Activated naive CD8-positive, alpha-beta T cell treated with anti-CD3 and anti-CD28 coated beads, Interleukin-2, amount 50 U/mL, for 24 hours (primary cell): Measurements from ENCODE around the gene ERC1.

ENCODE experiments used
- ATAC-seq: fragments of 150-1000 bp; cut with Tn5 transposase; one replicate; pipeline ENCODE4 v1.10.0; 2021
- DNase-seq: peaks from one replicate; pipeline ENCODE4 v3.0.0; 2021
- H3K27ac Mint-ChIP-seq: one replicate; pipeline ENCODE4 v1.8.0; 2021; ENCODE audit warnings: mild to moderate bottlenecking, mixed read lengths
- H3K27me3 Mint-ChIP-seq: one replicate; pipeline ENCODE4 v1.8.0; 2021; ENCODE audit warnings: mixed read lengths
- H3K36me3 Mint-ChIP-seq: one replicate; pipeline ENCODE4 v1.8.0; 2021; ENCODE audit warnings: low read depth, mixed read lengths
- H3K4me1 Mint-ChIP-seq: one replicate; pipeline ENCODE4 v1.8.0; 2021; ENCODE audit warnings: mixed read lengths
- H3K4me3 Mint-ChIP-seq: one replicate; pipeline ENCODE4 v1.8.0; 2021; ENCODE audit warnings: mild to moderate bottlenecking, moderate library complexity, mixed read lengths
- H3K9me3 Mint-ChIP-seq: one replicate; pipeline ENCODE4 v1.8.0; 2021; ENCODE audit warnings: mixed read lengths

Gene ERC1

DNA sequence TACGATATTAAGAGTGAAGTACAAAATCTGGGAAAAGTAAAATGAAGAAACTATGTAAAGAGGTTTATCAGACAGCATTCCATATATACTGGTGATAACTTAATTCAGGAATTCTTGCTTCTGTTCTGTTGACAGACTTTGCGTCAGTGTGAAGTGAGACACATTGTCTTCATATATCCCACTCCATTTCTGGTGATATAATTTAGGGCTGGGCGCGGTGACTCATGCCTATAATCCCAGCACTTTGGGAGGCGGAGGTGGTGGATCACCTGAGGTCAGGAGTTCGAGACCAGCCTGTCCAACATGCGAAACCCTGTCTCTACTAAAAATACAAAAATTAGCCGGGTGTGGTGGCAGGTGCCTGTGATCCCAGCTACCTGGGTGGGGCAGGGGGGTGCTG, 21.2 kb upstream of the ERC1 start:
- DNase-seq (no peak), ATAC-seq (no peak)
- H3K4me1 Mint-ChIP-seq = no peaks in the 10 kb centered on the region
- no peaks in the 10 kb centered on the region for H3K36me3 Mint-ChIP-seq
- H3K4me3 Mint-ChIP-seq = no peak overlapping the region
- H3K27ac Mint-ChIP-seq = no peak overlapping the region
- H3K27me3 Mint-ChIP-seq = no peaks in the 10 kb centered on the region
- H3K9me3 Mint-ChIP-seq = no peaks in the 10 kb centered on the region

GRCh38 chr12:971991-972390, 19.0 kb upstream of the ERC1 start:
- no peaks in the 10 kb centered on the region for H3K36me3 Mint-ChIP-seq
- no peaks in the 10 kb centered on the region for H3K4me1 Mint-ChIP-seq
- no peaks in the 10 kb centered on the region for H3K9me3 Mint-ChIP-seq
- no peak for DNase-seq
- no peak overlapping the region for H3K27ac Mint-ChIP-seq
- H3K27me3 Mint-ChIP-seq = no peaks in the 10 kb centered on the region
- no peak overlapping the region for H3K4me3 Mint-ChIP-seq
- no peak for ATAC-seq

DNA sequence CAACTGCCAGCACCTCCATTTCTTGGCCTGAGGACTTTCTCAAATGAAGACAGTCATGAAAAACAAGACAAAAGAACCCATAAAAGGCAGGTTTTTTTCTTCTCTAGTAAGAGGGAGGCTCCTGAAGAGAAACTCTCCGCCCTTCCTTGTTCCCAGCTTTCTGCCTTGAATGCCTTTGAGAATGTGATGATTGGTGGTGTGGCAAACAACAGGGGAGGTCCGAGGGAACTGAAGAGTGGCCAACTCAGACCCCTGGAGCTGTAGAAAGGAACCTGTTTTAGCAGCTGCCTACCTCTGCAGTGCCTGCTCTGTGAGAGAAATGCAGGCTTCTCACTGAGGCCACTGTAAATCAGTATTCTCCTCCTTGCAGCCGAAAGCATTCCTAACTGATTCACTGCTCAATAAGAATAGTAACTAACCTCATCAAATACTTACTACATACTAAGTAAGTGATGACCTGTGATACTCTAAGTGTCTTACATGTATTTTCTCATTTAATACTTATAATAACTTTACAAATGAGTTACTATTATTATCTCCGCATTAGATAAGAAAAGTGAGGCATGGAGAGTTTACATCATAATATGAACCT, 16.7 kb upstream of the ERC1 start:
- Mint-ChIP-seq H3K27me3 (no peaks in the 10 kb centered on the region), H3K4me1 (no peaks in the 10 kb centered on the region), H3K9me3 (no peaks in the 10 kb centered on the region), H3K27ac (no peak overlapping the region), H3K4me3 (no peak overlapping the region), H3K36me3 (no peaks in the 10 kb centered on the region)
- ATAC-seq (no peak), DNase-seq (no peak)

DNA sequence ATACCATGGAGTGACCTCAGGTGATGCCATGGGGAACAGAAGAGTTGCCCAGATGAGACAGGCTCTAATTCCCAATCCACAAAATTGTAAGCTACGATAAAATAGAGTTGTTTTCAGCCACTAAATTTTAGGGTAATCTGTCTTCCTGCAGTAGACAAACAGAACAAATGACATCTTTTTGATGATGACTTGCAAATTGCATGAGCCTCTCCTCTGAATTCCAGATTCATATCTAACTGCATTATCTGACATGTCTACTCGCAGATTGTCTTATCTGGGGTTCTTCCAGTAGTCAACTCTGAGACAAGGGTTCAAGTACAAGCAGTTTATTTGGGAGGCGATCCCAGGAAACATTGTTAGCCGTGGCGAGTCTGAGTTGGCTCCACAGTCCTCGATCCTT, 14.4 kb upstream of the ERC1 start:
- Mint-ChIP-seq H3K9me3 (no peaks in the 10 kb centered on the region), H3K36me3 (no peaks in the 10 kb centered on the region), H3K4me1 (peaks cover 4% of the 10 kb centered on the region), H3K27ac (no peak overlapping the region), H3K4me3 (no peak overlapping the region), H3K27me3 (no peaks in the 10 kb centered on the region)
- DNase-seq = no peak
- no peak for ATAC-seq

GRCh38 chr12:977156-977555, 13.9 kb upstream of the ERC1 start:
- no peak overlapping the region for H3K27ac Mint-ChIP-seq
- no peak for ATAC-seq
- no peak overlapping the region for H3K4me3 Mint-ChIP-seq
- DNase-seq = no peak
- H3K9me3 Mint-ChIP-seq = no peaks in the 10 kb centered on the region
- H3K36me3 Mint-ChIP-seq = no peaks in the 10 kb centered on the region
- no peaks in the 10 kb centered on the region for H3K27me3 Mint-ChIP-seq
- H3K4me1 Mint-ChIP-seq = peaks cover 4% of the 10 kb centered on the region

DNA sequence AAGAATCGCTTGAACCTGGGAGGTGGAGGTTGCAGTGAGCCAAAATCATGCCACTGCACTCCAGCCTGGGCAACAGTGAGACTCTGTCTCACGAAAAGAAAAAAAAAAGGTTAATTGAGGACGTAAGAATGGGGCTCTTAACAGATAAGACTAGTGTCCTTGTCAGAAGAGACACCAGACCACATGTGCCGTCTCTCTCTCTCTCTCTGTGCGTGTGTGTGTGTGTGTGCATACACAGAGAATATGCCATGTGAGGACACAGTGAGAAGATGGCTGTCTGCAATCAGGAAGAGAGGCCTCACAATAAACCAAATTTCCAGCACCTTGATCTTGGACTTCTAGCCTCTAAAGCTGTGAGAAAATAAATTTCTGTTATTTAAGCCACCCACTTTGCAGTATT, 11.7 kb upstream of the ERC1 start:
- no peaks in the 10 kb centered on the region for H3K36me3 Mint-ChIP-seq
- no peak for DNase-seq
- no peaks in the 10 kb centered on the region for H3K27me3 Mint-ChIP-seq
- no peaks in the 10 kb centered on the region for H3K9me3 Mint-ChIP-seq
- no peak for ATAC-seq
- H3K4me1 Mint-ChIP-seq = peaks cover 4% of the 10 kb centered on the region
- no peak overlapping the region for H3K4me3 Mint-ChIP-seq
- no peak overlapping the region for H3K27ac Mint-ChIP-seq

DNA sequence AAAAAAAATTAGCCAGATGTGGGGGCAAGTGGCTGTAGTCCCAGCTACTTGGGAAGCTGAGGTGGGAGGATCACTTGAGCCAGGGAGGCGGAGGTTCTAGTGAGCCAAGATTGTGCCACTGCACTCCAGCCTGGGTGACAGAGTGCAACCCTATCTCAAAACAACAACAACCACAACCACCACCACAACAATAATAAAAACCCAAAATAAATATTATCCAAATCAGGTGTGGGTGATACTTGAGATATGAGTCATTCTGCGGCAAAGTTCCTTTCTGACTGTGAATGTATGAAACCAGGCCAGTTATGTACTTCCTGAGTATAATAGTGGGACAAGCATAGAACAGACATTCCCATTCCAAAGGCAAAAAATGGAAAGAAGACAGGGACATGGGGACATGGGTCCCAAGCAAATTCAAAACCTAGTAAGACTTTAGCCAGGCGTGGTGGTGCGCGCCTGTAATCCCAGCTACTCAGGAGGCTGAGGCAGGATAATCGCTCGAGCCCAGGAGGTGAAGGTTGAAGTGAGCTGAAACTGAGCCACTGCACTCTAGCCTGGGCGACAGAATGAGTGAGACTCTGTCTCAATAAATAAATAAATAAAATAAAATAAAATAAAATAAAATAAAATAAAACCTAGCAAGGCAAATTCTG, 9.7 kb upstream of the ERC1 start:
- DNase-seq (no peak), ATAC-seq (no peak)
- Mint-ChIP-seq H3K27me3 (no peaks in the 10 kb centered on the region), H3K4me1 (peaks cover 4% of the 10 kb centered on the region), H3K27ac (no peak overlapping the region), H3K36me3 (no peaks in the 10 kb centered on the region), H3K4me3 (no peak overlapping the region), H3K9me3 (no peaks in the 10 kb centered on the region)

DNA sequence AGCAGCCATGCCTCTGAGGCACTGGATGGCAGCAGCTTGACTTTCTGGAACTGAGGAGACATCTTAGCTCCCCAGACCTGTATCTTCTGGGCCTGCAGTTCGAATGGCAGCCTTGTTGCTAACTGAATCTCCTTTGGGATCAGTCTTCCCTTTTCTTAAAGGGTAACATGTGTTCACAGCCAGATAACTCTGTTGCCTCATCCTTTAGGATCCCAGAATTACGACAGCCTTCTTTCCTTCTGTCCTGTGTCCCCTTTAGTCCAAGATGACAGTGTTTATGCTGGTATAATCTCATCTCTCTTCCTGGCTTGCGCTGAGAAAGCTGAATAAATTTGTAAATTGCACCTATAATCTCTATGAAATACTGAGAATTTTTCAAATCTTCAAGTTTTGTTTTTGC, 9.1 kb upstream of the ERC1 start:
- no peaks in the 10 kb centered on the region for H3K9me3 Mint-ChIP-seq
- no peak overlapping the region for H3K4me3 Mint-ChIP-seq
- no peak overlapping the region for H3K27ac Mint-ChIP-seq
- no peak for DNase-seq
- H3K4me1 Mint-ChIP-seq = peaks cover 4% of the 10 kb centered on the region
- no peak for ATAC-seq
- H3K27me3 Mint-ChIP-seq = no peaks in the 10 kb centered on the region
- no peaks in the 10 kb centered on the region for H3K36me3 Mint-ChIP-seq

DNA sequence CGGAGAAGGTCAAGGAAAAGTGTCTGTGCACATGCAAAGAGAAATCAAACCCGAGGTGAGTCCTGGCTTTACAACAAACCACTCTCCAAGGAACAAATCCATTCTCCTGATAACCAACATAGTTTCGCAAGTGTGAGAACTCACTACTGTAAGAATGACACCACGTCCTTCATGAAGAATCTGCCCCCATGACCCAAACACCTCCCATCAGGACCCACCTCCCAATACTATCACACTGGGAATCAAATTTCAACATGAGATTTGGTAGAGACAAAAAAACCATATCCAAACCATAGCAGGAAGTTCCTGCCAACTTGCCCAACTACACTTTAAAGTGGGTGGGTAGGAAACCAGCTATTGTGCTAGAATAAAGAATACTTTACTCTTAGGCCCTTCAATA, 2.4 kb upstream of the ERC1 start:
- no peak overlapping the region for H3K27ac Mint-ChIP-seq
- H3K9me3 Mint-ChIP-seq = no peaks in the 10 kb centered on the region
- ATAC-seq = no peak
- peaks cover 33% of the 10 kb centered on the region for H3K4me1 Mint-ChIP-seq
- H3K36me3 Mint-ChIP-seq = peaks cover 3% of the 10 kb centered on the region
- H3K4me3 Mint-ChIP-seq = no peak overlapping the region
- DNase-seq = no peak
- H3K27me3 Mint-ChIP-seq = no peaks in the 10 kb centered on the region

DNA sequence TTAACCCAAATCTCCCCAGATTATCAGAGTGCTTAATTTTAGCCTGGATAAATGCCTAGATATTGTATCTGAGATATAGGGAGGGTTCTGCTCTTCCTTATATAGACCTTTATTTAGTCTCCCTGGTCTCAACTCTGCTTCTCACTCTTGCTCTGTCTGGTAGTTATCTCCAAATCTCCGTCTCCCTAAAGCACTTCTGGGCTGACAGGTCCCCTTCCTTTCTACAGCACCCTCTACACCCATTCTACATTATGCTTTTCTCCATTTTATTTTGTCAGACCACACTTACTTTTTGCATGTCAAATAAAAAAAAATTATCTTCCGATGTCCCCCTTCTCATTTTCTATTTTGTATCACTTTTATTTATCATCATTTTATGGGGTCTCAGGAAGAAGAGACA, 2.0 kb upstream of the ERC1 start:
- DNase-seq (no peak), ATAC-seq (no peak)
- Mint-ChIP-seq H3K4me1 (peaks cover 33% of the 10 kb centered on the region), H3K36me3 (peaks cover 3% of the 10 kb centered on the region), H3K27ac (no peak overlapping the region), H3K4me3 (peak overlapping the region; percentile 96), H3K9me3 (no peaks in the 10 kb centered on the region), H3K27me3 (no peaks in the 10 kb centered on the region)

DNA sequence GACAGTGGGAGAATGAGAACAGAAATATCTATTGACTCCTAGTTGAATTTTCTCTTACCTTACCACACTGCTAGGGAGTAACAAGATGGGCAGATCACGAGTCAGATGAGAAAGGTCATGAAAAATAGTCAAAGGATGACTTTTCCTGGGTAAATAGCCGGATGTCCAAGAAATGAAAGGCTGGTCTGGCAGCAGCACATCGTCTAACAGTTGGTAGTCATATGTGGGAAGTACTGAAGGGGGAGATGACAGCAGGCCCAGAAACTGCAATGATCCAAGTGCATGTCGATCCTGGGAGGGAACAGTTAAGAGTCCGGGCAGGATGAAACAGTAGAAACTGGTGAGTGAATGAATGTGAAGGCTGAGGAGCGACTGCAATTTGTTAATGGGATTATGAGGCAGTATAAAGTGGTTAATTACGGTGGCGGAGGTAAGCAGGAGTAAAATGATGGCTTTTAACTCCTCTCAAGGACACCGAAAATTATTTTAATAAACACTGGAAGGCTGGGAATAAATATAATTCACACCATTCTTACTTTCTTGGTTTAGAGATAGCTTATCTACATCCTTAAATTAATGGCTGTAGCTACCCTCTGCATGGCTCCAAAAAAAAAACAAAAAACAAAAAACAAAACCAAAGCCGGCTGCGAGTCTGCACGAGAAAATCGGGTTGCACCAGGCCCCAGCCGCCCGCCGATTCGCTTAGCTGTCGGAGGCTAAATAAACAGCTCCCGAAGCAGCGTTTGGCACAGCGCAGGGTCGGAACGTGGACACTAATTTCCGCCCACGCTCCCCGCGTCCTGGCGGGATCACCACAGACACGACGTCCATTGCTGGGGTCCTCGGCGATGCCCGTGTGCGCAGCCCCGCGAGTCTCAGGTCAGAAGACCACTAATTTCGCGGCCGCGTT, 1.0 kb upstream of the ERC1 start:
- Mint-ChIP-seq H3K36me3 (peaks cover 3% of the 10 kb centered on the region), H3K27me3 (no peaks in the 10 kb centered on the region), H3K27ac (peak overlapping the region; percentile 89), H3K4me1 (peaks cover 33% of the 10 kb centered on the region), H3K4me3 (peak overlapping the region; percentile 96), H3K9me3 (no peaks in the 10 kb centered on the region)
- no peak for ATAC-seq
- peak; percentile 65 for DNase-seq

DNA sequence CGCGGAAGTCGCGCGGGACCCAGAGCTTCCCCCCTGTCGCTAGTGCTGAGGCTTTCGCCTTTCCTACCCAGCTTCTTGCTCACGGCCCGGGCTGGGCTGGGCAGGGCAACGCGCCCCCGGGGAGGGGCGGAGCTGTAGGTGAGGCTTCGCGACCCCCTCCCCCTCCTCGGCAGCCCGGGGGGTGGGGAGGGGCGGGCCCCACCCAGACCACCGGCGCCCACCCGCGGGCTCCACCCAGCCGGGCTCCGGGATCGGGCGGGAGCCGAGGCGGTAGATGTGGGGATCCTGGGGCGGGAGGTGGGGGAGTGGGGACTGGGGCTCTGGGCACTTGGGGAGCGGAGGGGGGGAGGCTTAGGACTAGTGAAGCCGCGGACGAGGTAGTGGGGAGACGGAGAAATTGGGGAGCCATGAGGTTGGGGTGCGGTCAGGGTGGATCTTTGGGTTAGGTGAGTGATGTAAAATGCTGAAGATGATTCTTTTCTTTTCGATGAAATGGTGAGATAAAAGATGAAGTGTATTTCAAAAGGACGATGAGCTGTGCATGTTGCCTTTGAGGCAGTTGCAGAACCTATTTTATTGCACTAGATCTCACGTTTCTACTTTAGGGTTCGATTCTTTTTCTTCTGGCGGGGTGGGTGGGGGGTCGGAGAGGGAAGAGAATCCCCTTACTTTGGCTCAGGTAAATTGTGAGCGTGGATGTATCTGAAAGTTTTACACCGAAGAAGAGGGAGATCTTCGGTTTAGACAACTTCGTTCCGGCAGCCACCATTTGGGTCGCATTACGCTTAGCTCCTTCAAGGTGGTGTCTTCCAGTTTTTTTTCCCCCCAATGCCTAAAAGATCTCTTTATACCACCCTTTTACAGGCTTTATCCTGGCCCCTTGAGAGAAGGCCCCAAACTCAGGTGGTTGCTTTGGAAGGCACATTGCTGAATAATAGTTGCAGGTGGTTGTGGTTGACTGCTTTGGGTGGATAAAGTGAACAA, 619 bp downstream of the ERC1 start:
- peak overlapping the region; percentile 96 for H3K4me3 Mint-ChIP-seq
- H3K27me3 Mint-ChIP-seq = no peaks in the 10 kb centered on the region
- H3K4me1 Mint-ChIP-seq = peaks cover 39% of the 10 kb centered on the region
- peak; percentile 68 for ATAC-seq
- DNase-seq = no peak
- peaks cover 3% of the 10 kb centered on the region for H3K36me3 Mint-ChIP-seq
- H3K27ac Mint-ChIP-seq = peak overlapping the region; percentile 91
- no peaks in the 10 kb centered on the region for H3K9me3 Mint-ChIP-seq

DNA sequence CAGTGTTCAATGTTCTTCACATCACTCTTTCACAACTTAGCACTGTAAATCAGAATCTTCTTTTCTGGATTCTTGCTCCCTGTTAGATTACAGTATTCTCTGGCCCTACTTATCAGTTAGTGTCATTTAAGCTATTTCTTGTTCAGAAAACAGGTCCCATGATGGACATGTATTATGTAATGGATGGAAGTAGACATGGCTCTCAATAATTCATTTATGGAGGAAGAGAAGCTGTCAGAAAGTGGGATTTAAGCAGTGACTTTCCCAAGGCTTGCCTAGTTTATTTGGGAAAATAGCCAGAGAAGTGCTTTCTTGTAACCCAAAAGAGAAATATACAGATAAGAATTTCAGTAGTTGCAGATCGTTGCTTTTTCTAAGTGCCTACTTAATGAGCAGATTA, 1.6 kb downstream of the ERC1 start:
- Mint-ChIP-seq H3K36me3 (peaks cover 3% of the 10 kb centered on the region), H3K4me1 (peaks cover 43% of the 10 kb centered on the region), H3K27ac (peak overlapping the region; percentile 31), H3K9me3 (no peaks in the 10 kb centered on the region), H3K27me3 (no peaks in the 10 kb centered on the region), H3K4me3 (peak overlapping the region; percentile 96)
- no peak for ATAC-seq
- DNase-seq = no peak

DNA sequence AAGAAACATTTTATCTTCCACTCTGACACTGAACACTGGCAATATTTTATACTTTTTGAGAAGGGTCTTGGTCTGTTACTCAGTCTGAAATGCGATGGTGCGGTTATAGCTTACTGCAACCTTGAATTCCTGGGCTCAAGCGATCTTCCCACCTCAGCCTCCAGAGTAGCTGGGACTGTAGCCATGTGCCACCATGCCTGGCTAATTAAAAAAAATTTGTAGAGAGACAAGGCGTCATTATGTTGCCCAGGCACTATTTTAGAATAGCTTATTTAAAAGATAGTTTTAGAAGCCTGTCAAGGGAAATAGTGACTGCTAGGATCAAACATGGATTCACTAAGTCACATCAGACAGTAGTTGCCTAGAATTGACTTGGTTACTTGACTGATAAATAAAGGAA, 5.9 kb downstream of the ERC1 start:
- no peak overlapping the region for H3K27ac Mint-ChIP-seq
- no peaks in the 10 kb centered on the region for H3K9me3 Mint-ChIP-seq
- no peak for DNase-seq
- no peaks in the 10 kb centered on the region for H3K27me3 Mint-ChIP-seq
- peaks cover 6% of the 10 kb centered on the region for H3K36me3 Mint-ChIP-seq
- H3K4me3 Mint-ChIP-seq = no peak overlapping the region
- H3K4me1 Mint-ChIP-seq = peaks cover 31% of the 10 kb centered on the region
- ATAC-seq = no peak
